Effector CD4-positive, alpha-beta T cell (primary cell): ENCODE measurements around the gene PTPRE.

Experiments used
- DNase-seq: peaks from one replicate; pipeline ENCODE4 v3.0.0-alpha.2; 2020

The PTPRE gene

GRCh38 chr10:128001363-128001745, 94.5 kb downstream of the PTPRE start:
- DNase-seq: no peak

- DNase-seq: no peak
These were observed 94.9 kb downstream of the PTPRE start for GRCh38 chr10:128001849-128002248.

- no peak for DNase-seq
These were observed 96.6 kb downstream of the PTPRE start for GRCh38 chr10:128003521-128003920.

- no peak for DNase-seq
These were observed 99.0 kb downstream of the PTPRE start for GRCh38 chr10:128005858-128006257.

GRCh38 chr10:128007056-128007455, 100.2 kb downstream of the PTPRE start:
- DNase-seq: no peak

- no peak for DNase-seq
These were observed 101.1 kb downstream of the PTPRE start for GRCh38 chr10:128007971-128008370.

GRCh38 chr10:128008521-128009250, 101.8 kb downstream of the PTPRE start:
- DNase-seq: no peak

- no peak for DNase-seq
These were observed 102.6 kb downstream of the PTPRE start for GRCh38 chr10:128009372-128010126.

- DNase-seq: peak; percentile 84
These were observed 104.4 kb downstream of the PTPRE start for GRCh38 chr10:128011059-128011979.

GRCh38 chr10:128013626-128014025, 106.7 kb downstream of the PTPRE start:
- no peak for DNase-seq

GRCh38 chr10:128014236-128014635, 107.3 kb downstream of the PTPRE start:
- no peak for DNase-seq

GRCh38 chr10:128016423-128017060, 109.6 kb downstream of the PTPRE start:
- DNase-seq: no peak

- no peak for DNase-seq
These were observed 110.9 kb downstream of the PTPRE start for GRCh38 chr10:128017822-128018221.

GRCh38 chr10:128018236-128018635, 111.3 kb downstream of the PTPRE start:
- DNase-seq: no peak

- DNase-seq: no peak
These were observed 111.8 kb downstream of the PTPRE start for GRCh38 chr10:128018691-128019090.

- no peak for DNase-seq
These were observed 115.6 kb downstream of the PTPRE start for GRCh38 chr10:128022261-128023196.

GRCh38 chr10:128024426-128024825, 117.5 kb downstream of the PTPRE start:
- no peak for DNase-seq

- no peak for DNase-seq
These were observed 118.5 kb downstream of the PTPRE start for GRCh38 chr10:128025437-128025836.

- DNase-seq: no peak
These were observed 119.0 kb downstream of the PTPRE start for GRCh38 chr10:128025951-128026350.

GRCh38 chr10:128026615-128027300, 119.9 kb downstream of the PTPRE start:
- no peak for DNase-seq

GRCh38 chr10:128027306-128027705, 120.4 kb downstream of the PTPRE start:
- no peak for DNase-seq
